Osteoblast (primary cell): ENCODE data around the gene SHH. TPM values are rescaled to one million over a fixed set of nuclear protein-coding genes. Genes with fewer than 3 reads are reported as not detected.
A peak's percentile ranks its signal among the peaks of the same experiment; 100 is the strongest.

Source experiments
- DNase-seq: peaks from one replicate; pipeline ENCODE4 v3.0.0; 2011; ENCODE audit warnings: low spot score, mixed read lengths; ENCODE audit not compliant: insufficient read length; ENCODE audit errors: missing footprints
- H2AFZ ChIP-seq: 2 replicates; pipeline ENCODE4 v1.6.0; 2011; ENCODE audit warnings: mild to moderate bottlenecking, low read length
- H3K27ac ChIP-seq: 2 replicates; pipeline ENCODE4 v1.5.1; 2011; ENCODE audit warnings: mild to moderate bottlenecking, low read depth, low read length, moderate library complexity
- H3K27me3 ChIP-seq: 2 replicates; pipeline ENCODE4 v1.6.0; 2012; ENCODE audit warnings: mild to moderate bottlenecking, control low read depth, inconsistent platforms, low read length, moderate library complexity; ENCODE audit not compliant: insufficient read depth
- H3K36me3 ChIP-seq: 2 replicates; pipeline ENCODE4 v1.5.1; 2011; ENCODE audit warnings: mild to moderate bottlenecking, low read length, control low read depth, moderate library complexity; ENCODE audit not compliant: insufficient read depth
- H3K4me1 ChIP-seq: 2 replicates; pipeline ENCODE4 v1.5.1; 2011; ENCODE audit warnings: mild to moderate bottlenecking, low read length, control low read depth, moderate library complexity; ENCODE audit not compliant: insufficient read depth
- H3K4me2 ChIP-seq: 2 replicates; pipeline ENCODE4 v1.6.0; 2011; ENCODE audit warnings: mild to moderate bottlenecking, low read length; ENCODE audit not compliant: insufficient read depth
- H3K4me3 ChIP-seq: fragments of 200-600 bp; sonication (generic); 3 replicates; pipeline ENCODE4 v1.5.1; 2012; ENCODE audit warnings: mild to moderate bottlenecking, low read length, inconsistent platforms; ENCODE audit not compliant: insufficient read depth
- H3K79me2 ChIP-seq: 2 replicates; pipeline ENCODE4 v1.6.0; 2012; ENCODE audit warnings: mild to moderate bottlenecking, low read length, control low read depth, inconsistent platforms; ENCODE audit not compliant: insufficient read depth
- H3K9me3 ChIP-seq: 2 replicates; pipeline ENCODE4 v1.5.1; 2011; ENCODE audit warnings: low read depth, low read length, control low read depth
- H4K20me1 ChIP-seq: 2 replicates; pipeline ENCODE4 v1.6.0; 2012; ENCODE audit warnings: mild to moderate bottlenecking, low read length, control low read depth; ENCODE audit not compliant: insufficient read depth
- total RNA-seq: library from RNA; depleted of rRNA; stranded (reverse); fragments of >200 nt; gene quantifications from 2 replicates; pipeline ENCODE4 v1.2.3, GENCODE V29; 2012
- TF ChIP-seq, protein P1 (sequence below): IDR thresholded peaks from 2 replicates; pipeline ENCODE4 v1.5.1; 2011; ENCODE audit warnings: mild to moderate bottlenecking, low read depth, low read length, moderate library complexity; ENCODE audit errors: extremely low read depth

SHH gene
- total RNA-seq, 1 donor: not detected

- no peaks in the 10 kb centered on the region for H3K79me2 ChIP-seq
- no peaks in the 10 kb centered on the region for H3K27me3 ChIP-seq
- DNase-seq: no peak
- no peak overlapping the region for H3K4me2 ChIP-seq
- H3K27ac ChIP-seq: no peak overlapping the region
- H2AFZ ChIP-seq: no peak overlapping the region
- no peaks in the 10 kb centered on the region for H3K36me3 ChIP-seq
- no peaks in the 10 kb centered on the region for H4K20me1 ChIP-seq
- no peaks in the 10 kb centered on the region for H3K9me3 ChIP-seq
- TF ChIP-seq, protein P1, sequence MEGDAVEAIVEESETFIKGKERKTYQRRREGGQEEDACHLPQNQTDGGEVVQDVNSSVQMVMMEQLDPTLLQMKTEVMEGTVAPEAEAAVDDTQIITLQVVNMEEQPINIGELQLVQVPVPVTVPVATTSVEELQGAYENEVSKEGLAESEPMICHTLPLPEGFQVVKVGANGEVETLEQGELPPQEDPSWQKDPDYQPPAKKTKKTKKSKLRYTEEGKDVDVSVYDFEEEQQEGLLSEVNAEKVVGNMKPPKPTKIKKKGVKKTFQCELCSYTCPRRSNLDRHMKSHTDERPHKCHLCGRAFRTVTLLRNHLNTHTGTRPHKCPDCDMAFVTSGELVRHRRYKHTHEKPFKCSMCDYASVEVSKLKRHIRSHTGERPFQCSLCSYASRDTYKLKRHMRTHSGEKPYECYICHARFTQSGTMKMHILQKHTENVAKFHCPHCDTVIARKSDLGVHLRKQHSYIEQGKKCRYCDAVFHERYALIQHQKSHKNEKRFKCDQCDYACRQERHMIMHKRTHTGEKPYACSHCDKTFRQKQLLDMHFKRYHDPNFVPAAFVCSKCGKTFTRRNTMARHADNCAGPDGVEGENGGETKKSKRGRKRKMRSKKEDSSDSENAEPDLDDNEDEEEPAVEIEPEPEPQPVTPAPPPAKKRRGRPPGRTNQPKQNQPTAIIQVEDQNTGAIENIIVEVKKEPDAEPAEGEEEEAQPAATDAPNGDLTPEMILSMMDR: no peak
- H3K4me1 ChIP-seq: no peaks in the 10 kb centered on the region
- no peak overlapping the region for H3K4me3 ChIP-seq
Measured at GRCh38 chr7:155844526-155844925, 32.3 kb upstream of the SHH start.

GRCh38 chr7:155844019-155844453 lies 31.8 kb upstream of the SHH start:
- no peak overlapping the region for H3K4me3 ChIP-seq
- TF ChIP-seq, protein P1: no peak
- no peaks in the 10 kb centered on the region for H3K36me3 ChIP-seq
- no peak overlapping the region for H3K27ac ChIP-seq
- H3K9me3 ChIP-seq: no peaks in the 10 kb centered on the region
- no peak overlapping the region for H2AFZ ChIP-seq
- no peaks in the 10 kb centered on the region for H3K79me2 ChIP-seq
- no peaks in the 10 kb centered on the region for H3K27me3 ChIP-seq
- H3K4me1 ChIP-seq: no peaks in the 10 kb centered on the region
- no peak overlapping the region for H3K4me2 ChIP-seq
- no peak for DNase-seq
- no peaks in the 10 kb centered on the region for H4K20me1 ChIP-seq

DNA sequence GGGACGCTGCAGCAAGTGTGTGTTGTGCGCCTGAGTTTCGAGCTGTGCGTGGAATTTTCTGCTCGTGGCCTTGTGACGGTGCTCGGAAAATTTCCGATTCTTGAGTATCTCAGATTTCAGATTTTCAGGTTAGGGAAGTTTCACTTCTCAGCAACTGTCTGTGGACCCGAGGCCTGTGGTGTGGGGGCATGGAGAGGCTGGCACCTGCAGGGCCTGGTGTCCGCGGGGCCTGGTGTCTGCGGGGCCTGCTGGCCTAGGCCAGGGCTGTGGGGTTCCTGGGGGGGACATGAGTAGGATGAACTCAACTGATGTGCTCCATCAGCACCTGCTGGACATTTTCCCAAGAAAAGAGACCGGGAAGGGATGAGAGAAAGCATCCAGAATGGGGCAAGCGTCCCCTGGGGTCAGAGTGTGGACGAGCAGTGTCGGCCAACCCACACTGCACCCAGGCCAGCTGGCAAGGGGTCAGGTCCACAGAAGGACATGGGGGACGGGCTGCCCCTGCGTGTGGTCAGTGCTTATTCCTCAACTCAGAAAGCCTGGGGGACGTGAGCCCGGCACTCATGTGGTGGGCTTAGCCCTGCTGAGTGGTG lies 31.3 kb upstream of the SHH start:
- no peak for DNase-seq
- H3K27me3 ChIP-seq: no peaks in the 10 kb centered on the region
- TF ChIP-seq, protein P1: no peak
- no peaks in the 10 kb centered on the region for H3K9me3 ChIP-seq
- no peaks in the 10 kb centered on the region for H3K4me1 ChIP-seq
- no peak overlapping the region for H3K4me3 ChIP-seq
- H3K79me2 ChIP-seq: no peaks in the 10 kb centered on the region
- H2AFZ ChIP-seq: no peak overlapping the region
- no peak overlapping the region for H3K4me2 ChIP-seq
- no peaks in the 10 kb centered on the region for H3K36me3 ChIP-seq
- no peaks in the 10 kb centered on the region for H4K20me1 ChIP-seq
- no peak overlapping the region for H3K27ac ChIP-seq

GRCh38 chr7:155842496-155843265 lies 30.4 kb upstream of the SHH start:
- H3K36me3 ChIP-seq: no peaks in the 10 kb centered on the region

More at GRCh38 chr7:155842496-155843265, 30.4 kb upstream of the SHH start:
- H3K79me2 ChIP-seq: no peaks in the 10 kb centered on the region
- TF ChIP-seq, protein P1: no peak
- H3K4me3 ChIP-seq: no peak overlapping the region
- H3K4me2 ChIP-seq: no peak overlapping the region
- no peaks in the 10 kb centered on the region for H3K9me3 ChIP-seq
- no peak overlapping the region for H2AFZ ChIP-seq
- DNase-seq: peak; percentile 75
- H3K27me3 ChIP-seq: no peaks in the 10 kb centered on the region
- H4K20me1 ChIP-seq: no peaks in the 10 kb centered on the region
- H3K4me1 ChIP-seq: no peaks in the 10 kb centered on the region
- H3K27ac ChIP-seq: no peak overlapping the region
